Measurements from ENCODE around the gene MFAP4. TPM values are rescaled to one million over a fixed set of nuclear protein-coding genes. Genes with fewer than 3 reads are reported as not detected.

Gene MFAP4
- total RNA-seq, 4 donors from 2014 or later, result 14.3 to 185 (median 104) TPM

GRCh38 chr17:19378416-19379360 lies 8.3 kb downstream of the MFAP4 start, which contains the start of gene MAPK7:
MAPK7 (plus strand) TSS chr17:19378498; CDS start chr17:19378901, 403 bp downstream.
- no peak for TF ChIP-seq CTCF (IDR thresholded peaks at IDR 0.05; ENCODE audit: low read depth)

GRCh38 chr17:19377602-19378415 lies 9.2 kb downstream of the MFAP4 start:
- no peak for TF ChIP-seq CTCF (IDR thresholded peaks at IDR 0.05; ENCODE audit: low read depth)

- TF ChIP-seq CTCF (IDR thresholded peaks at IDR 0.05; ENCODE audit: low read depth), result no peak
Observed at GRCh38 chr17:19376811-19377210, 10.2 kb downstream of the MFAP4 start.

- no peak for TF ChIP-seq CTCF (IDR thresholded peaks at IDR 0.05; ENCODE audit: low read depth)
Observed at GRCh38 chr17:19375732-19376131, 11.3 kb downstream of the MFAP4 start.

GRCh38 chr17:19374136-19374535 lies 12.9 kb downstream of the MFAP4 start:
- TF ChIP-seq CTCF (IDR thresholded peaks at IDR 0.05; ENCODE audit: low read depth), result no peak

- no peak for TF ChIP-seq CTCF (IDR thresholded peaks at IDR 0.05; ENCODE audit: low read depth)
Observed at GRCh38 chr17:19372866-19373504, 14.0 kb downstream of the MFAP4 start.
